Measurements from ENCODE around the gene PEX11G.
A peak's percentile ranks its signal among the peaks of the same experiment; 100 is the strongest.

Gene PEX11G

GRCh38 chr19:7488736-7489353 lies at the start of gene PEX11G:
Gene PEX11G (minus strand): TSS chr19:7489035. CDS start chr19:7489010, 25 bp downstream.
- no peaks in the 10 kb centered on the region for H3K79me2 ChIP-seq (ENCODE audit: low read length)
- peaks cover 86% of the 10 kb centered on the region for H3K27me3 ChIP-seq (replicated peaks; ENCODE audit: insufficient read depth, low read length)
- H3K27ac ChIP-seq (ENCODE audit: low read length): no peak within 1 kb of the TSS
- DNase-seq: peak; percentile 63
- H3K9me3 ChIP-seq (replicated peaks; ENCODE audit: insufficient read depth, low read length): no peaks in the 10 kb centered on the region
- H4K20me1 ChIP-seq (ENCODE audit: insufficient read depth, low read length): no peaks in the 10 kb centered on the region
- H3K36me3 ChIP-seq (replicated peaks; ENCODE audit: insufficient read depth, low read length): no peaks in the 10 kb centered on the region
- no peaks in the 10 kb centered on the region for H3K9me2 ChIP-seq (replicated peaks; ENCODE audit: insufficient read depth, low read length)
- no peaks in the 10 kb centered on the region for H3K4me1 ChIP-seq (ENCODE audit: low read length)
- H3K4me2 ChIP-seq (ENCODE audit: low read depth, low read length): peak within 1 kb of the TSS; percentile 45; the same call in 1 of the 2 replicates
- H3F3A ChIP-seq (ENCODE audit: insufficient read depth, low read length): no peaks in the 10 kb centered on the region
- no peak for TF ChIP-seq CTCF (IDR thresholded peaks at IDR 0.05; ENCODE audit: low read length)
- no peak for TF ChIP-seq EZH2phosphoT487 (IDR thresholded peaks at IDR 0.05; ENCODE audit: low read length)
- no peak for TF ChIP-seq EZH2 (optimal IDR thresholded peaks at IDR 0.05; ENCODE audit: low read depth, low read length)
- H2AFZ ChIP-seq (ENCODE audit: low read length): peak within 1 kb of the TSS; percentile 42
- H3K9ac ChIP-seq (ENCODE audit: low read length): peak within 1 kb of the TSS; percentile 24; the same call in 1 of the 2 replicates
- H3K4me3 ChIP-seq (ENCODE audit: low read length): peak within 1 kb of the TSS; percentile 50

DNA sequence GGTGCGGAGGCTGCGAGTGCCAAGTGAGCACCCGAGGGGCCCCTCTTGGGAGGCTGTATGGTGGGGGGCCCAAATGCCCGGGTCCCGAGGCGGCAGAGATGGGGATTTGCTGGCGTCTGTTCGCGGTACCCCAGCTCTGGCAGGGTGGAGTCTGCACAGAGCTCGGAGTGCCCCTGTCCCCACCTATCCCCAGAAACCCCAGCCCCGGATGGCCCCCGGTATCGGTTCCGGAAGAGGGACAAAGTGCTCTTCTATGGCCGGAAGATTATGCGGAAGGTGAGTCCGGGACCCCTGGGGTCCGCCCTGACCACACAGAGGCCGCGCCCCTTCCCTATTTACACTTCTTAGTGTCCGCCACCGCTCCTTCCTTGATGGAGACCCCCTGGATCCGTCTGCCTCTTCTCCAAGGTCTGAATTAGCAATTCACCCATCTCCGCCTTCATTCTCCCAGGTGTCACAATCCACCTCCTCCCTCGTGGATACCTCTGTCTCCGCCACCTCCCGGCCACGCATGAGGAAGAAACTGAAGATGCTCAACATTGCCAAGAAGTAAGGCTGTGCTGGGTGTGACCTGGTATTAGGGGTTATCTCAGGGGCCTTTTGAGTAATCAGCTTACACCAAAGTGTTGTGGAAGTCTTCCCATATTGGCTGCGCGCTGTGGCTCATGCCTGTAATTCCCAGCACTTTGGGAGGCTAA lies 47.3 kb upstream of the PEX11G start:
- H3K9me3 ChIP-seq (replicated peaks; ENCODE audit: insufficient read depth, low read length): no peaks in the 10 kb centered on the region
- H3K9me2 ChIP-seq (replicated peaks; ENCODE audit: insufficient read depth, low read length): no peaks in the 10 kb centered on the region
- H3K36me3 ChIP-seq (replicated peaks; ENCODE audit: insufficient read depth, low read length): no peaks in the 10 kb centered on the region
- no peak for DNase-seq
- H4K20me1 ChIP-seq (ENCODE audit: insufficient read depth, low read length): no peaks in the 10 kb centered on the region
- H3K79me2 ChIP-seq (ENCODE audit: low read length): no peaks in the 10 kb centered on the region
- no peaks in the 10 kb centered on the region for H3K27me3 ChIP-seq (replicated peaks; ENCODE audit: insufficient read depth, low read length)
- H3K4me1 ChIP-seq (ENCODE audit: low read length): peaks cover 5% of the 10 kb centered on the region
- H2AFZ ChIP-seq (ENCODE audit: low read length): peak overlapping the region; percentile 91
- 0 out of 2 replicates have a peak, but pooled peaks cover 2% of the 10 kb centered on the region for H3F3A ChIP-seq (ENCODE audit: insufficient read depth, low read length)
- H3K9ac ChIP-seq (ENCODE audit: low read length): peak overlapping the region; percentile 66; the same call in 1 of the 2 replicates
- no peak overlapping the region for H3K27ac ChIP-seq (ENCODE audit: low read length)
- H3K4me3 ChIP-seq (ENCODE audit: low read length): peak overlapping the region; percentile 94
- TF ChIP-seq EZH2 (optimal IDR thresholded peaks at IDR 0.05; ENCODE audit: low read depth, low read length) (no peak), EZH2phosphoT487 (IDR thresholded peaks at IDR 0.05; ENCODE audit: low read length) (no peak), CTCF (IDR thresholded peaks at IDR 0.05; ENCODE audit: low read length) (no peak)
- H3K4me2 ChIP-seq (ENCODE audit: low read depth, low read length): peak overlapping the region; percentile 91

- peak; percentile 97 for DNase-seq
- Histone ChIP-seq H3F3A (ENCODE audit: insufficient read depth, low read length) (0 out of 2 replicates have a peak, but pooled peaks cover 2% of the 10 kb centered on the region), H3K9ac (ENCODE audit: low read length) (peak within 1 kb of the TSS; percentile 66), H3K79me2 (ENCODE audit: low read length) (no peaks in the 10 kb centered on the region), H2AFZ (ENCODE audit: low read length) (peak within 1 kb of the TSS; percentile 91), H3K4me3 (ENCODE audit: low read length) (peak within 1 kb of the TSS; percentile 94), H3K9me2 (replicated peaks; ENCODE audit: insufficient read depth, low read length) (no peaks in the 10 kb centered on the region), H4K20me1 (ENCODE audit: insufficient read depth, low read length) (no peaks in the 10 kb centered on the region), H3K27me3 (replicated peaks; ENCODE audit: insufficient read depth, low read length) (no peaks in the 10 kb centered on the region), H3K4me1 (ENCODE audit: low read length) (peaks cover 5% of the 10 kb centered on the region), H3K27ac (ENCODE audit: low read length) (peak within 1 kb of the TSS; percentile 1; the same call in 1 of the 2 replicates), H3K4me2 (ENCODE audit: low read depth, low read length) (peak within 1 kb of the TSS; percentile 91), H3K9me3 (replicated peaks; ENCODE audit: insufficient read depth, low read length) (no peaks in the 10 kb centered on the region), H3K36me3 (replicated peaks; ENCODE audit: insufficient read depth, low read length) (no peaks in the 10 kb centered on the region)
- TF ChIP-seq EZH2phosphoT487 (IDR thresholded peaks at IDR 0.05; ENCODE audit: low read length) (no peak), EZH2 (optimal IDR thresholded peaks at IDR 0.05; ENCODE audit: low read depth, low read length) (no peak), CTCF (IDR thresholded peaks at IDR 0.05; ENCODE audit: low read length) (no peak)
These were observed 46.5 kb upstream of the PEX11G start, which contains the start of gene PNPLA6 for GRCh38 chr19:7535047-7535997. Gene PNPLA6 (plus strand): TSS chr19:7535717. CDS start chr19:7535789, 72 bp downstream.

Data from MM.1S (cell line).